ENCODE results near the gene ZMIZ2.

ZMIZ2 gene

DNA sequence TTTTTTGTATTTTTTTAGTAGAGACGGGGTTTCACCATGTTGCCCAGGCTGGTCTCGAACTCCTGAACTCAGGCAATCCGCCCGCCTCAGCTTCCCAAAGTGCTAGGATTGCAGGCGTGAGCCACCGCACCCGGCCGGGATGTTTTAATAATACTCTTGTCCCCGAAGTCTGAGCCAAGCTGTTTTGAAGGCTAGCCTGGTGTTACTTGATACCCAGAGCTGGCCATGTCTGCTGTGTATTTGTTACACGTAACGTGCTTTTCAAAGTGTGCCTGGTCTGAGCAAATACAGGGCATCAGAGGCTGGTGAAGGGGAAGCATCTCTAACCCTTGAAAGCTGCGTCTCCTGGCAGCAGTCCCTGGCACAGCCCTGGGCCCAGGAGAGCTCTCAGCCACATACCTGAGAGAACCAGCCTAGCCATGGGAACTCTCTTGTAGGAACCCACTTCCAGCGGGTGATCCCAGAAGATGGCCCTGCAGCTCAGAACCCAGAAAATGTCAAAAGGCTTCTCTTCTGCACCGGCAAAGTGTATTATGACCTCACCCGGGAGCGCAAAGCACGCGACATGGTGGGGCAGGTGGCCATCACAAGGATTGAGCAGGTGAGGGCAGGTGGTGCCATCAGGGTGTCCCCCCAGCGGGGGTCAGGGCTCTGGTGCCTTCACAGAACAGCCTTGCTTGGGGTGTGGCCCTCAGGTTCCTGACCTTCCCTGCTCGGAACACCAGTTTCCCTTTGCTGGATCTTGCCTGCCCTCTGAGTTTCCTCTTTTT lies 41.7 kb upstream of the ZMIZ2 start:
- ChIA-PET POLR2A (no interaction called here), CTCF (interaction anchor here (0.7 kb wide), 1 partner anchor 38 kb away, joined by 3 read pairs; no protein-coding TSS in a partner anchor)
- TF ChIP-seq ZNF560 (tag by site-specific recombination; IDR thresholded peaks at IDR 0.05; ENCODE audit: borderline replicate concordance), result no peak
- TF ChIP-seq REPIN1 (tag by site-specific recombination; IDR thresholded peaks at IDR 0.05; ENCODE audit: low read depth), result no peak
- TF ChIP-seq ZNF394 (tag by site-specific recombination; IDR thresholded peaks at IDR 0.05; ENCODE audit: borderline replicate concordance), result no peak
- no peak for TF ChIP-seq ZBTB21 (tag by site-specific recombination; IDR thresholded peaks at IDR 0.05)
- TF ChIP-seq ZNF654 (tag by site-specific recombination; IDR thresholded peaks at IDR 0.05; ENCODE audit: low read depth), result no peak
- TF ChIP-seq, protein P1, sequence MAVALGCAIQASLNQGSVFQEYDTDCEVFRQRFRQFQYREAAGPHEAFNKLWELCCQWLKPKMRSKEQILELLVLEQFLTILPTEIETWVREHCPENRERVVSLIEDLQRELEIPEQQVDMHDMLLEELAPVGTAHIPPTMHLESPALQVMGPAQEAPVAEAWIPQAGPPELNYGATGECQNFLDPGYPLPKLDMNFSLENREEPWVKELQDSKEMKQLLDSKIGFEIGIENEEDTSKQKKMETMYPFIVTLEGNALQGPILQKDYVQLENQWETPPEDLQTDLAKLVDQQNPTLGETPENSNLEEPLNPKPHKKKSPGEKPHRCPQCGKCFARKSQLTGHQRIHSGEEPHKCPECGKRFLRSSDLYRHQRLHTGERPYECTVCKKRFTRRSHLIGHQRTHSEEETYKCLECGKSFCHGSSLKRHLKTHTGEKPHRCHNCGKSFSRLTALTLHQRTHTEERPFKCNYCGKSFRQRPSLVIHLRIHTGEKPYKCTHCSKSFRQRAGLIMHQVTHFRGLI (tag by site-specific recombination; IDR thresholded peaks at IDR 0.05), result no peak
- TF ChIP-seq ZNF777 (tag by site-specific recombination; IDR thresholded peaks at IDR 0.05; ENCODE audit: borderline replicate concordance), result no peak
- no peak for TF ChIP-seq ZNF558 (tag by site-specific recombination; IDR thresholded peaks at IDR 0.05)
- TF ChIP-seq RBAK (tag by site-specific recombination; IDR thresholded peaks at IDR 0.05), result no peak
- TF ChIP-seq, protein P2, sequence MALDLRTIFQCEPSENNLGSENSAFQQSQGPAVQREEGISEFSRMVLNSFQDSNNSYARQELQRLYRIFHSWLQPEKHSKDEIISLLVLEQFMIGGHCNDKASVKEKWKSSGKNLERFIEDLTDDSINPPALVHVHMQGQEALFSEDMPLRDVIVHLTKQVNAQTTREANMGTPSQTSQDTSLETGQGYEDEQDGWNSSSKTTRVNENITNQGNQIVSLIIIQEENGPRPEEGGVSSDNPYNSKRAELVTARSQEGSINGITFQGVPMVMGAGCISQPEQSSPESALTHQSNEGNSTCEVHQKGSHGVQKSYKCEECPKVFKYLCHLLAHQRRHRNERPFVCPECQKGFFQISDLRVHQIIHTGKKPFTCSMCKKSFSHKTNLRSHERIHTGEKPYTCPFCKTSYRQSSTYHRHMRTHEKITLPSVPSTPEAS (tag by site-specific recombination; IDR thresholded peaks at IDR 0.05), result no peak
- TF ChIP-seq ZNF140 (tag by site-specific recombination; IDR thresholded peaks at IDR 0.05), result no peak
- TF ChIP-seq ZNF214 (tag by site-specific recombination; IDR thresholded peaks at IDR 0.05; ENCODE audit: borderline replicate concordance), result no peak
- no peak for TF ChIP-seq ZNF366 (tag by site-specific recombination; conservative IDR thresholded peaks at IDR 0.05)
- TF ChIP-seq KLF8 (tag by site-specific recombination; IDR thresholded peaks at IDR 0.05), result no peak
- TF ChIP-seq ZNF501 (tag by site-specific recombination; IDR thresholded peaks at IDR 0.05), result no peak
- TF ChIP-seq HOXC10 (CRISPR knock-in tag; IDR thresholded peaks at IDR 0.05), result no peak
- Histone ChIP-seq H3K4me1 (ENCODE audit: control insufficient read depth, insufficient read depth, low read length) (no peaks in the 10 kb centered on the region), H3K4me3 (ENCODE audit: low read depth, low read length) (no peak overlapping the region), H3K27ac (ENCODE audit: extremely low read depth, low read depth, low read length) (no peak overlapping the region), H3K36me3 (ENCODE audit: control insufficient read depth in 2 of 2, insufficient read depth in 1 of 2, low read length in 2 of 2) (peaks cover 0 to 12% of the 10 kb centered on the region in 2 experiments; a peak in 1 of 3 replicates), H3K9me3 (ENCODE audit: control insufficient read depth, insufficient read depth, low read depth, low read length) (no peaks in the 10 kb centered on the region)

DNA sequence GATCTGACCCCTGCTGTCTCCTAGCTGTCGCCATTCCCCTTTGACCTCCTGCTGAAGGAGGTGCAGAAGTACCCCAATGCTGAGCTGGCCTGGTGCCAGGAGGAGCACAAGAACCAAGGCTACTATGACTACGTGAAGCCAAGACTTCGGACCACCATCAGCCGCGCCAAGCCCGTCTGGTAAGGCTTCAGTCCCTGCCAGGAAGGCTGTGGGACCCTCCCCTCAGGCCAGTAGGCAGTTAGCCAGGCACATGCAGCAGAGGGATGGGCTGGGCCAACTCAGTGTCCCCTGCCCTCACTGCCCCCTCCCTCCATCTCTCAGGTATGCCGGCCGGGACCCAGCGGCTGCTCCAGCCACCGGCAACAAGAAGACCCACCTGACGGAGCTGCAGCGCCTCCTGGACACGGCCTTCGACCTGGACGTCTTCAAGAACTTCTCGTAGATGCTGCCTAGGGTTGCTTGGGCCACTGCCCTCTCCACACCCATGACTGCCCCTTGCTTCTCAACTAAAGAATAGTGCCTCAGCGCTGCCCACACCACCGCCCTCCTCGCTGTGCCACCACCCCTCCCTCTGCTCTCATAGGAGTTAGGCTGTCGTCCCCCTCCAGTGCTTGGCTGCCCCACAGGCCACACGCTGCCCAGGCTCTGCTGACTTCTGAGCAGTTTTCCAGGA lies 41.0 kb upstream of the ZMIZ2 start:
- Histone ChIP-seq H3K4me3 (ENCODE audit: low read depth, low read length) (no peak overlapping the region), H3K27ac (ENCODE audit: extremely low read depth, low read depth, low read length) (no peak overlapping the region), H3K4me1 (ENCODE audit: control insufficient read depth, insufficient read depth, low read length) (no peaks in the 10 kb centered on the region), H3K9me3 (ENCODE audit: control insufficient read depth, insufficient read depth, low read depth, low read length) (no peaks in the 10 kb centered on the region), H3K36me3 (ENCODE audit: control insufficient read depth in 2 of 2, insufficient read depth in 1 of 2, low read length in 2 of 2) (peaks cover 0 to 12% of the 10 kb centered on the region in 2 experiments; a peak in 1 of 3 replicates)
- ChIA-PET POLR2A (interaction anchor here (1.0 kb wide), 1 partner anchor 9 kb away, joined by 4 read pairs; no protein-coding TSS in a partner anchor), CTCF (no interaction called here)
- TF ChIP-seq, protein P1 (tag by site-specific recombination; IDR thresholded peaks at IDR 0.05), result no peak
- no peak for TF ChIP-seq KLF7 (tag by site-specific recombination; IDR thresholded peaks at IDR 0.05; ENCODE audit: borderline replicate concordance)
- no peak for TF ChIP-seq ZXDB (tag by site-specific recombination; IDR thresholded peaks at IDR 0.05)
